GM18951 (cell line): ENCODE measurements around the gene OPN4.

Source experiments
- POLR2A ChIP-seq: IDR thresholded peaks from 4 replicates; pipeline ENCODE4 v1.6.1; 2011; ENCODE audit warnings: mild to moderate bottlenecking; ENCODE audit not compliant: insufficient read length, insufficient read depth; ENCODE audit errors: extremely low read depth
- in situ Hi-C: fragments of 300-500 bp; cut with MboI; formaldehyde crosslinking; loops from one replicate; pipeline ENCODE4 v1.12.0; 2022; ENCODE audit warnings: low sequenced_read_pairs, mixed read lengths, inconsistent platforms; ENCODE audit not compliant: unreplicated experiment

Gene OPN4

GRCh38 chr10:86651021-86651471 lies 3.3 kb upstream of the OPN4 start:
- TF ChIP-seq POLR2A, result no peak
- in situ Hi-C loops, result no loop called here

- no peak for TF ChIP-seq POLR2A
- in situ Hi-C loops, result no loop called here
Observed at GRCh38 chr10:86651631-86652331, 2.6 kb upstream of the OPN4 start.

GRCh38 chr10:86652361-86653202 lies 1.8 kb upstream of the OPN4 start:
- in situ Hi-C loops, result no loop called here
- TF ChIP-seq POLR2A, result no peak

GRCh38 chr10:86653379-86653778 lies 968 bp upstream of the OPN4 start:
- in situ Hi-C loops, result no loop called here
- no peak for TF ChIP-seq POLR2A

- no peak for TF ChIP-seq POLR2A
- in situ Hi-C loops, result no loop called here
Observed at GRCh38 chr10:86653987-86654386, 360 bp upstream of the OPN4 start.

- no peak for TF ChIP-seq POLR2A
- in situ Hi-C loops, result no loop called here
Observed at GRCh38 chr10:86655173-86655540, 810 bp downstream of the OPN4 start.

GRCh38 chr10:86655596-86655995 lies 1.2 kb downstream of the OPN4 start:
- in situ Hi-C loops, result no loop called here
- no peak for TF ChIP-seq POLR2A

GRCh38 chr10:86657011-86657395 lies 2.7 kb downstream of the OPN4 start:
- no peak for TF ChIP-seq POLR2A
- in situ Hi-C loops, result no loop called here

- in situ Hi-C loops, result no loop called here
- no peak for TF ChIP-seq POLR2A
Observed at GRCh38 chr10:86657396-86658011, 3.2 kb downstream of the OPN4 start.

GRCh38 chr10:86658261-86658741 lies 4.0 kb downstream of the OPN4 start:
- in situ Hi-C loops, result no loop called here
- TF ChIP-seq POLR2A, result no peak

GRCh38 chr10:86658751-86659150 lies 4.4 kb downstream of the OPN4 start:
- TF ChIP-seq POLR2A, result no peak

GRCh38 chr10:86659161-86659691 lies 4.9 kb downstream of the OPN4 start:
- no peak for TF ChIP-seq POLR2A
- in situ Hi-C loops, result no loop called here

More at GRCh38 chr10:86658751-86659150, 4.4 kb downstream of the OPN4 start:
- in situ Hi-C loops, result no loop called here

- in situ Hi-C loops, result no loop called here
- TF ChIP-seq POLR2A, result no peak
Observed at GRCh38 chr10:86659721-86660453, 5.5 kb downstream of the OPN4 start.
